K562 (cell line): ENCODE measurements around the gene KIF20B.
"Not testable (repeated sequence)": the region's sequence is repeated elsewhere in the genome, so short reads cannot be mapped to it uniquely, and the experiment has no call there.

ENCODE experiments used
- POLR2AphosphoS5 ChIP-seq: IDR thresholded peaks from 2 replicates; pipeline ENCODE4 v1.6.1; 2011; ENCODE audit warnings: mild to moderate bottlenecking, low read depth, low read length, moderate library complexity; ENCODE audit not compliant: control insufficient read depth, insufficient read depth
- RCOR1 ChIP-seq, 2 experiments: IDR thresholded peaks; 2 replicates each; pipeline ENCODE4 v1.6.1; 2012; ENCODE audit warnings: low read depth in 2 of 2, low read length in 2 of 2, borderline replicate concordance in 1 of 2, improper control_type of control experiment in 1 of 2
- SOX6 ChIP-seq: fragments of 450-650 bp; IDR thresholded peaks from 2 replicates; pipeline ENCODE4 v1.6.1; 2014; ENCODE audit warnings: mild to moderate bottlenecking
- ZC3H11A ChIP-seq: IDR thresholded peaks from 2 replicates; pipeline ENCODE4 v1.6.1; 2012; ENCODE audit warnings: low read depth, low read length, improper control_type of control experiment
- ZFP36 ChIP-seq: fragments of 150-350 bp; IDR thresholded peaks from 2 replicates; pipeline ENCODE4 v1.6.1; 2018; ENCODE audit warnings: low read length, low read depth; ENCODE audit not compliant: partially characterized antibody

GRCh38 chr10:89763671-89764070, 62.3 kb downstream of the KIF20B start:
- TF ChIP-seq ZFP36; POLR2AphosphoS5; RCOR1 (IDR thresholded peaks at IDR 0.05; ENCODE audit: borderline replicate concordance in 1 of 2, low read depth in 2 of 2, low read length in 2 of 2); ZC3H11A; SOX6: not testable (repeated sequence)
